Loucy (cell line): Measurements from ENCODE around the gene TRA2B.

Source experiments
- H2AFZ ChIP-seq: fragments of 200-600 bp; sonication (generic); 2 replicates; pipeline ENCODE4 v1.6.0; 2016; ENCODE audit warnings: antibody characterized with exemption, mild to moderate bottlenecking, low read length, moderate library complexity
- H3F3A ChIP-seq: fragments of 200-600 bp; 2 replicates; pipeline ENCODE4 v1.6.0; 2016; ENCODE audit warnings: antibody characterized with exemption, low read depth, mild to moderate bottlenecking
- H3K27me3 ChIP-seq: fragments of 200-600 bp; sonication (generic); 2 replicates; pipeline ENCODE4 v1.6.1; 2014; ENCODE audit warnings: low read length, mild to moderate bottlenecking; ENCODE audit not compliant: insufficient read depth, poor library complexity, severe bottlenecking
- H3K36me3 ChIP-seq: fragments of 200-600 bp; sonication (generic); 2 replicates; pipeline ENCODE4 v1.6.1; 2016; ENCODE audit warnings: low read length; ENCODE audit not compliant: insufficient read depth
- H3K4me1 ChIP-seq: fragments of 200-600 bp; sonication (generic); 2 replicates; pipeline ENCODE4 v1.5.1; 2014; ENCODE audit warnings: low read length, mild to moderate bottlenecking; ENCODE audit not compliant: insufficient read depth, poor library complexity, severe bottlenecking
- H3K4me2 ChIP-seq: fragments of 200-600 bp; sonication (generic); 2 replicates; pipeline ENCODE4 v1.6.0; 2014; ENCODE audit warnings: antibody characterized with exemption, low read length, low read depth, mild to moderate bottlenecking; ENCODE audit not compliant: poor library complexity, severe bottlenecking
- H3K4me3 ChIP-seq: fragments of 200-600 bp; sonication (generic); 2 replicates; pipeline ENCODE4 v1.5.1; 2014; ENCODE audit warnings: low read length, mild to moderate bottlenecking, mixed read lengths; ENCODE audit not compliant: poor library complexity, severe bottlenecking
- H3K79me2 ChIP-seq: fragments of 200-600 bp; sonication (generic); 2 replicates; pipeline ENCODE4 v1.6.1; 2014; ENCODE audit warnings: low read length; ENCODE audit not compliant: insufficient read depth
- H3K9ac ChIP-seq: fragments of 200-600 bp; sonication (generic); 2 replicates; pipeline ENCODE4 v1.6.0; 2014; ENCODE audit warnings: mild to moderate bottlenecking, low read depth, low read length, moderate library complexity; ENCODE audit not compliant: poor library complexity, severe bottlenecking
- H3K9me2 ChIP-seq: fragments of 200-600 bp; sonication (generic); replicated peaks from 2 replicates; pipeline ENCODE4 v1.6.1; 2016; ENCODE audit warnings: low read depth, low read length, mixed read lengths
- H3K9me3 ChIP-seq: fragments of 200-600 bp; sonication (generic); 2 replicates; pipeline ENCODE4 v1.6.1; 2014; ENCODE audit warnings: mild to moderate bottlenecking, antibody characterized with exemption, low read length, low read depth; ENCODE audit not compliant: insufficient read depth
- H4K20me1 ChIP-seq: fragments of 200-600 bp; sonication (generic); 2 replicates; pipeline ENCODE4 v1.6.0; 2014; ENCODE audit warnings: antibody characterized with exemption, low read length, mild to moderate bottlenecking; ENCODE audit not compliant: insufficient read depth, poor library complexity, severe bottlenecking
- CTCF ChIP-seq: fragments of 200-600 bp; sonication (generic); conservative IDR thresholded peaks from 2 replicates; pipeline ENCODE4 v1.5.1; 2014; ENCODE audit warnings: mild to moderate bottlenecking, antibody characterized with exemption, low read length
- EZH2phosphoT487 ChIP-seq: fragments of 200-600 bp; IDR thresholded peaks from 2 replicates; pipeline ENCODE4 v1.6.1; 2018; ENCODE audit warnings: antibody characterized with exemption, mild to moderate bottlenecking, moderate library complexity, borderline replicate concordance

Gene TRA2B

GRCh38 chr3:185983495-185984141, 45.8 kb upstream of the TRA2B start:
- no peaks in the 10 kb centered on the region for H3K79me2 ChIP-seq
- H3K9me2 ChIP-seq, result no peaks in the 10 kb centered on the region
- H3K4me3 ChIP-seq, result no peak overlapping the region
- no peak overlapping the region for H3K9ac ChIP-seq
- no peaks in the 10 kb centered on the region for H4K20me1 ChIP-seq
- H2AFZ ChIP-seq, result 0 out of 2 replicates have a peak overlapping the region, but pooled peaks have one; percentile 13
- H3K36me3 ChIP-seq, result no peaks in the 10 kb centered on the region
- no peaks in the 10 kb centered on the region for H3K27me3 ChIP-seq
- TF ChIP-seq EZH2phosphoT487 (no peak), CTCF (peak; percentile 98)
- H3K4me1 ChIP-seq, result peaks cover 8% of the 10 kb centered on the region
- no peaks in the 10 kb centered on the region for H3F3A ChIP-seq
- H3K4me2 ChIP-seq, result peak overlapping the region; percentile 42
- H3K9me3 ChIP-seq, result no peaks in the 10 kb centered on the region

DNA sequence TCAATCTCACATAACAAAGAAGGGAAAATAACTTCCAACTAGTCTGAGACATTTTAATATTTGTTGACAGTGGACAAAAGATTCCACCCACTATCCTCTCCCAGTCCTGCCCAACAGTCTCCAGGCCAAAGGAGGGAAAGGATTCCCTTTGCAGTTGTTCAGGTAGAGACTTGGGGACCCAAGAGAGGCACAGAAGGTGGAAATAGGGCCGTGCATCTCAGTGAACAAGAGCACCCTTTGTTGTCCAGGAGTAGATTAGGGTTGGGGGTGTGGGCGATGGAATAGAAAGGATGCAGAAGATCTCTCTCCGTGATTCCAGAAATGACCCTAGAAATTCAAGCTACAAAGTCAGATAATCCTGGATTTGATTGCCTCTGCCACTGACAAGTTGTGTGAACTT, 44.8 kb upstream of the TRA2B start:
- Histone ChIP-seq H3K79me2 (no peaks in the 10 kb centered on the region), H3K27me3 (no peaks in the 10 kb centered on the region), H3K36me3 (no peaks in the 10 kb centered on the region), H3K9ac (no peak overlapping the region), H3K9me3 (no peaks in the 10 kb centered on the region), H4K20me1 (no peaks in the 10 kb centered on the region), H2AFZ (no peak overlapping the region), H3K4me1 (peaks cover 10% of the 10 kb centered on the region), H3K4me2 (no peak overlapping the region), H3F3A (no peaks in the 10 kb centered on the region), H3K4me3 (no peak overlapping the region), H3K9me2 (no peaks in the 10 kb centered on the region)
- TF ChIP-seq EZH2phosphoT487 (no peak), CTCF (no peak)

GRCh38 chr3:185981621-185982020, 43.8 kb upstream of the TRA2B start:
- Histone ChIP-seq H3K9ac (no peak overlapping the region), H3K36me3 (no peaks in the 10 kb centered on the region), H3K4me3 (no peak overlapping the region), H3K4me1 (peaks cover 15% of the 10 kb centered on the region), H3K4me2 (no peak overlapping the region), H2AFZ (no peak overlapping the region), H3K9me2 (no peaks in the 10 kb centered on the region), H3F3A (no peaks in the 10 kb centered on the region), H3K27me3 (no peaks in the 10 kb centered on the region), H3K79me2 (no peaks in the 10 kb centered on the region), H4K20me1 (no peaks in the 10 kb centered on the region), H3K9me3 (no peaks in the 10 kb centered on the region)
- TF ChIP-seq EZH2phosphoT487 (no peak), CTCF (no peak)
